ENCODE data around the gene ARF3. TPM values are rescaled to one million over a fixed set of nuclear protein-coding genes. Genes with fewer than 3 reads are reported as not detected.

Gene ARF3
- total and polyA plus RNA-seq, 9 of the 15 experiments (the other 6 are each of a cell fraction or from before 2014, with no cell fraction given), result 5.9 to 170 (median 64.4) TPM

DNA sequence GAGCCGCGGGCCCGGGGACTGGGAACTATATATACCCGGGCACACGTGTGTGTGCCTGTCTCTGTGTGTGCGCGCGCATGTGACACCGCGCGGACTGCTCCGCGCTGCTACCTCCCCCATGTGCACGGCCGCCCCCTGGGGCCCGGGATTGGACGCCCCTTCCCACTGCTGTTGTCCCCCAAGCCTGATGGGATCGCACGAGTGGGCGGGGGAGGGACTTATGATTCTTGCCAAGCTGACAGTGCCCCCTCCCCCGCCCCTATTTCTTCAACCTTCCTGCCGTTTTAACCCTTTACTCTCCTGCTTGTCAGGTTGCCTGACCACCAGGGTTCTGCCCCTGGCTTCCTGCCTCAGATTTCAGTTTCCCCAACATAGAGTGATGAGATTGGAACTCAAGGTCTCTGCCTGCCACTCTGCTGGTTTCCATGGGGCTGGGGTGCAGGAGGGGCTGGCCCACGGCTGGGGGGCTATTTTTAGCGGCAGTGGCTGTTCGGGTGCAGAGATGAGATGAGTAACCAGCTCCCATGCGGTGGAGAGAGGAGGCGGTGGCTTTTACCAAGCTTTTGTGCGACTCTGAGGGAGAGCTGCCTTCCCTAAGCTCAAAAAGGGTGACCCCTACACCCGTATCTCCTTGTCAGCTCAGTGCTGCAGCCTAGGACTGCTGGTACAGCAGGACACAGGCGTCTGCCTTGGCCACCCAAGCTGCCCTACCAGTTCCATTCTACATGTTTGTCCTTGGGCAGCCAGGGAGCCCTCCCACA is 42.3 kb upstream of the ARF3 start, which contains the start of gene DDN (continued):
- 0 out of 2 replicates have a peak, but pooled peaks have one; percentile 47 for TF ChIP-seq HDAC2 (IDR thresholded peaks at IDR 0.05)
- TF ChIP-seq HNRNPK (IDR thresholded peaks at IDR 0.05; ENCODE audit: low read depth, low read length, poor library complexity, severe bottlenecking), result no peak
- TF ChIP-seq TOE1 (IDR thresholded peaks at IDR 0.05; ENCODE audit: borderline replicate concordance), result no peak
- no peak for TF ChIP-seq TOE1 (CRISPR knock-in tag; IDR thresholded peaks at IDR 0.05; ENCODE audit: borderline replicate concordance, low read depth)
- TF ChIP-seq TAF1 (IDR thresholded peaks at IDR 0.05; ENCODE audit: control insufficient read depth, extremely low read depth, insufficient read depth, low read length, severe bottlenecking), result peak; percentile 14
- TF ChIP-seq, protein P1, sequence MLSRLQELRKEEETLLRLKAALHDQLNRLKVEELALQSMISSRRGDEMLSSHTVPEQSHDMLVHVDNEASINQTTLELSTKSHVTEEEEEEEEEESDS (CRISPR knock-in tag; IDR thresholded peaks at IDR 0.05), result no peak
- TF ChIP-seq, protein P2, sequence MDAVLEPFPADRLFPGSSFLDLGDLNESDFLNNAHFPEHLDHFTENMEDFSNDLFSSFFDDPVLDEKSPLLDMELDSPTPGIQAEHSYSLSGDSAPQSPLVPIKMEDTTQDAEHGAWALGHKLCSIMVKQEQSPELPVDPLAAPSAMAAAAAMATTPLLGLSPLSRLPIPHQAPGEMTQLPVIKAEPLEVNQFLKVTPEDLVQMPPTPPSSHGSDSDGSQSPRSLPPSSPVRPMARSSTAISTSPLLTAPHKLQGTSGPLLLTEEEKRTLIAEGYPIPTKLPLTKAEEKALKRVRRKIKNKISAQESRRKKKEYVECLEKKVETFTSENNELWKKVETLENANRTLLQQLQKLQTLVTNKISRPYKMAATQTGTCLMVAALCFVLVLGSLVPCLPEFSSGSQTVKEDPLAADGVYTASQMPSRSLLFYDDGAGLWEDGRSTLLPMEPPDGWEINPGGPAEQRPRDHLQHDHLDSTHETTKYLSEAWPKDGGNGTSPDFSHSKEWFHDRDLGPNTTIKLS (IDR thresholded peaks at IDR 0.05; ENCODE audit: borderline replicate concordance, low read depth), result no peak
- TF ChIP-seq TCF3 (CRISPR knock-in tag; IDR thresholded peaks at IDR 0.05), result no peak
- no peak for TF ChIP-seq ZNF707 (CRISPR knock-in tag; conservative IDR thresholded peaks at IDR 0.05)
- no peak for TF ChIP-seq NBN (IDR thresholded peaks at IDR 0.05; ENCODE audit: low read depth)
- TF ChIP-seq NR4A1 (CRISPR knock-in tag; IDR thresholded peaks at IDR 0.05), result no peak
- no peak for TF ChIP-seq NR4A1 (tag; IDR thresholded peaks at IDR 0.05)
- TF ChIP-seq HLTF (IDR thresholded peaks at IDR 0.05), result no peak
- no peak for TF ChIP-seq FOXK2 (conservative IDR thresholded peaks at IDR 0.05 in 1 of 2, IDR thresholded peaks at IDR 0.05 in 1 of 2; ENCODE audit: low read depth in 2 of 2)
- no peak for TF ChIP-seq FOXP1 (CRISPR knock-in tag; IDR thresholded peaks at IDR 0.05)
- no peak for TF ChIP-seq FOXM1 (IDR thresholded peaks at IDR 0.05; ENCODE audit: low read depth)
- no peak for TF ChIP-seq FOXM1 (CRISPR knock-in tag; IDR thresholded peaks at IDR 0.05; ENCODE audit: low read depth)
- TF ChIP-seq, protein P3, sequence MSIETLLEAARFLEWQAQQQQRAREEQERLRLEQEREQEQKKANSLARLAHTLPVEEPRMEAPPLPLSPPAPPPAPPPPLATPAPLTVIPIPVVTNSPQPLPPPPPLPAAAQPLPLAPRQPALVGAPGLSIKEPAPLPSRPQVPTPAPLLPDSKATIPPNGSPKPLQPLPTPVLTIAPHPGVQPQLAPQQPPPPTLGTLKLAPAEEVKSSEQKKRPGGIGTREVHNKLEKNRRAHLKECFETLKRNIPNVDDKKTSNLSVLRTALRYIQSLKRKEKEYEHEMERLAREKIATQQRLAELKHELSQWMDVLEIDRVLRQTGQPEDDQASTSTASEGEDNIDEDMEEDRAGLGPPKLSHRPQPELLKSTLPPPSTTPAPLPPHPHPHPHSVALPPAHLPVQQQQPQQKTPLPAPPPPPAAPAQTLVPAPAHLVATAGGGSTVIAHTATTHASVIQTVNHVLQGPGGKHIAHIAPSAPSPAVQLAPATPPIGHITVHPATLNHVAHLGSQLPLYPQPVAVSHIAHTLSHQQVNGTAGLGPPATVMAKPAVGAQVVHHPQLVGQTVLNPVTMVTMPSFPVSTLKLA (conservative IDR thresholded peaks at IDR 0.05), result peak; percentile 35 to 71
- TF ChIP-seq, protein P4, sequence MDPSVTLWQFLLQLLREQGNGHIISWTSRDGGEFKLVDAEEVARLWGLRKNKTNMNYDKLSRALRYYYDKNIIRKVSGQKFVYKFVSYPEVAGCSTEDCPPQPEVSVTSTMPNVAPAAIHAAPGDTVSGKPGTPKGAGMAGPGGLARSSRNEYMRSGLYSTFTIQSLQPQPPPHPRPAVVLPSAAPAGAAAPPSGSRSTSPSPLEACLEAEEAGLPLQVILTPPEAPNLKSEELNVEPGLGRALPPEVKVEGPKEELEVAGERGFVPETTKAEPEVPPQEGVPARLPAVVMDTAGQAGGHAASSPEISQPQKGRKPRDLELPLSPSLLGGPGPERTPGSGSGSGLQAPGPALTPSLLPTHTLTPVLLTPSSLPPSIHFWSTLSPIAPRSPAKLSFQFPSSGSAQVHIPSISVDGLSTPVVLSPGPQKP (CRISPR knock-in tag; IDR thresholded peaks at IDR 0.05), result no peak
- no peak for TF ChIP-seq FOXA1 (IDR thresholded peaks at IDR 0.05; ENCODE audit: borderline replicate concordance)
- TF ChIP-seq ZNF780A (CRISPR knock-in tag; IDR thresholded peaks at IDR 0.05), result no peak
- TF ChIP-seq HDAC8 (tag; IDR thresholded peaks at IDR 0.05), result no peak
- TF ChIP-seq ZNF253 (CRISPR knock-in tag; conservative IDR thresholded peaks at IDR 0.05), result no peak
- no peak for TF ChIP-seq MTA1 (IDR thresholded peaks at IDR 0.05; ENCODE audit: borderline replicate concordance)
- no peak for TF ChIP-seq KDM1A (IDR thresholded peaks at IDR 0.05)
- TF ChIP-seq KLF6 (CRISPR knock-in tag; IDR thresholded peaks at IDR 0.05; ENCODE audit: borderline replicate concordance), result no peak
- TF ChIP-seq NFIX (CRISPR knock-in tag; IDR thresholded peaks at IDR 0.05; ENCODE audit: low read depth), result no peak

All from K562 (cell line).